ENCODE measurements around the gene SBNO2. TPM values are rescaled to one million over a fixed set of nuclear protein-coding genes. Genes with fewer than 3 reads are reported as not detected.
A peak's percentile ranks its signal among the peaks of the same experiment; 100 is the strongest.

SBNO2 gene
- total RNA-seq, 4 donors from 2014 or later, result 33.1 to 208 (median 61.9) TPM

DNA sequence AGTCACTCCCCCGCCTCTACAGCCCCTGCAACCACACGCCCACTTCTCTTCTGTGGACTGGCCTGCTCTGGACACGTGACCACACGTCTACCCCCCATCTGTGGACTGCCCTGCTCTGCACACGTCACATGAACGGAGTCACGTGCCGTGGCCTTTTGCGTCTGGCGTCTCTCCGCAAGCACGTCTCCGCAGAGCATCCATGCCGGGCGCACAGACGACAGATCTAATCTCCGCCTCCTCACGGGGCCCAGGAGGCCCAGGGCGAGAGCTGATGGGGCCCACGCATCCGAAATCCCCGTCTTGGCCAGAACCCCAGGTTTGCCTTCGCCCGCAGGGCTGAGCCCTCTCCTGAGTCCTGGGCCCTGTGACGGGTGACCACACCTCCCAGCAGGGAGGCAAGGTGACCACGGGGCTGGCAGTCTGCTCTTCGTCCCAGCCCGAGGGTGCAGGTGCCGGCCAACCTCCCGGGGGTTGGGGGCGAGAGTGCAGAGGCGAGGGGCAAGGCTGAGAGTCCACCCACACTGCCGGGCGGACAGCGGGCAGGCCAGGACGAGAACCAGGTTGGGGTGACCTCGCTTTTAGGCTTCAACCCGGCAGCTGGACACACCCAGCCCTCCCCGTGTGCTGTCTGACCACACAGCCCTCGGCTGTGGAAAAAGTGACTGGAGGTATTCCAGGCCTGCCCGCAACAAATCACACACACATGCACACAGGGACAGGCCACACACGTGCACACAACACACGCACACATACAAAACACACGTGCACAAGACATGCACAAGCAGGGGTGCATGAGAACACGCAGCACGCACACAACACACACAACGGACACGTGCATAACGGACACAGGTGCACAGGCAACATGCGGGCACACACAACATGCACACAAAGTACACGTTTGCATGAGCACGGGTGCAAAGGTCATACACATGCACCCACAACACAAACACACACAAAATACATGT lies 3.9 kb downstream of the SBNO2 start:
- ATAC-seq (ENCODE audit: low FRiP score), result no peak
- DNase-seq (ENCODE audit: low spot score), result no peak
- TF ChIP-seq, protein P1, sequence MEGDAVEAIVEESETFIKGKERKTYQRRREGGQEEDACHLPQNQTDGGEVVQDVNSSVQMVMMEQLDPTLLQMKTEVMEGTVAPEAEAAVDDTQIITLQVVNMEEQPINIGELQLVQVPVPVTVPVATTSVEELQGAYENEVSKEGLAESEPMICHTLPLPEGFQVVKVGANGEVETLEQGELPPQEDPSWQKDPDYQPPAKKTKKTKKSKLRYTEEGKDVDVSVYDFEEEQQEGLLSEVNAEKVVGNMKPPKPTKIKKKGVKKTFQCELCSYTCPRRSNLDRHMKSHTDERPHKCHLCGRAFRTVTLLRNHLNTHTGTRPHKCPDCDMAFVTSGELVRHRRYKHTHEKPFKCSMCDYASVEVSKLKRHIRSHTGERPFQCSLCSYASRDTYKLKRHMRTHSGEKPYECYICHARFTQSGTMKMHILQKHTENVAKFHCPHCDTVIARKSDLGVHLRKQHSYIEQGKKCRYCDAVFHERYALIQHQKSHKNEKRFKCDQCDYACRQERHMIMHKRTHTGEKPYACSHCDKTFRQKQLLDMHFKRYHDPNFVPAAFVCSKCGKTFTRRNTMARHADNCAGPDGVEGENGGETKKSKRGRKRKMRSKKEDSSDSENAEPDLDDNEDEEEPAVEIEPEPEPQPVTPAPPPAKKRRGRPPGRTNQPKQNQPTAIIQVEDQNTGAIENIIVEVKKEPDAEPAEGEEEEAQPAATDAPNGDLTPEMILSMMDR (IDR thresholded peaks at IDR 0.05), result no peak

DNA sequence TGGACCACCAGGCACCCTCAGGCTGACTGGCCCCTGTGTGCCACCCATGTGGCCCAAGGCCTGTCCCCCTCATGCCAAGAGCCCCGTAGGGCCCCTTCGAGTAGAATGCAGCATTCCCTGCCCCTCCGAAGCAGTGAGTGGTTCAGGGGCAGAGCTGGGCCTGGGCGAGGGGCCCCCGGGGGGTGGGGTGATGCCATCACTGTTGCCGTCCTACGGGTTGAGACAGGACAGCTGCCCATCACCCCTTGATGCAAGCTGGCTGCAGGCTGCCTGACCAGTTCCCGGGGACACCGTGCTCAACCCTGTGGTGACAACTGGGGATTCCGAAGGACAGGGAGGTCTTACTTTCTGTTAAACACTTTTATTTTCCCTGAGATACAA lies 4.7 kb downstream of the SBNO2 start:
- no peak for ATAC-seq (ENCODE audit: low FRiP score)
- no peak for DNase-seq (ENCODE audit: low spot score)
- TF ChIP-seq, protein P1 (IDR thresholded peaks at IDR 0.05), result no peak

DNA sequence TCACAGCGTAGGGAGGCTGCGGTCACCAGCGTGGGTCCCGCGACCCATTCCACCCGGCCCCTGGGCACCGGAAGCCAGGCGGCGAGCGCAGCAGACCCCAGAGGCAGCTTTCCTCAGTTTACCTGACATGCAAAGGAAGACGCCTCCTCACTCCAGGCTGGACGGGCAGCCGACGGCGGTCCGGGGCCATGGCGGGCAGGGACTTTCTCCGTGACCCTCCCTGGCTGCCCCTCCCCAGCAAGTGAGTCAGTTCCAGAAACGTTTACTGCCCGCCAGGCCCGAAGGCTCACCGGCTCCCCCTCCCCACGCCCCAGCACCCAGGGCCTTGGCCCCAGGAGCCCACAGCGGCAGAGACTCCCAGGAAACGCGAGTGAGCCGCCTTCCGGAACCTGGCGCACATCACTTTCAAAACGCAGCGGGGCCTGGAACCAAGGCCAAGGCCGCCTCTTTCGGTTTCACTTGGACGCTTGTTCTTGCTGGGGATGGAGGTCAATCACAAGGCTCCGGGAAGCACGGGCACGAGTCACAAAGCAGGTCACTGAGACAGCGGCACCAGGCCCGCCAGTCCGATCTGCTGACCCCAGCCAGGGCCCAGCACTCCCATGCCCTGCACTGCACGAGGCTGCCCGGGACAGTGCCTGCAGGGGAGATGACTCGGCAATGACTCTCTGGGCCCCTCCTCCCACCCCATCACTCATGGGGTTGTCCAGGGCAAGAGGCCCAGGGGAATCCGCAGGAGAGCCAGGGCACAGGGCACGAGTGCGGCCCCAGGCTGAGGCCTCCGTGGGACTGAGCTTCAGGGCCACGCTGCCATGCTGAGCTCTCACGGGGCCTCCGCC lies 5.3 kb downstream of the SBNO2 start:
- ATAC-seq (ENCODE audit: low FRiP score) (peak; percentile 75), DNase-seq (ENCODE audit: low spot score) (no peak)
- TF ChIP-seq, protein P1 (IDR thresholded peaks at IDR 0.05), result no peak

DNA sequence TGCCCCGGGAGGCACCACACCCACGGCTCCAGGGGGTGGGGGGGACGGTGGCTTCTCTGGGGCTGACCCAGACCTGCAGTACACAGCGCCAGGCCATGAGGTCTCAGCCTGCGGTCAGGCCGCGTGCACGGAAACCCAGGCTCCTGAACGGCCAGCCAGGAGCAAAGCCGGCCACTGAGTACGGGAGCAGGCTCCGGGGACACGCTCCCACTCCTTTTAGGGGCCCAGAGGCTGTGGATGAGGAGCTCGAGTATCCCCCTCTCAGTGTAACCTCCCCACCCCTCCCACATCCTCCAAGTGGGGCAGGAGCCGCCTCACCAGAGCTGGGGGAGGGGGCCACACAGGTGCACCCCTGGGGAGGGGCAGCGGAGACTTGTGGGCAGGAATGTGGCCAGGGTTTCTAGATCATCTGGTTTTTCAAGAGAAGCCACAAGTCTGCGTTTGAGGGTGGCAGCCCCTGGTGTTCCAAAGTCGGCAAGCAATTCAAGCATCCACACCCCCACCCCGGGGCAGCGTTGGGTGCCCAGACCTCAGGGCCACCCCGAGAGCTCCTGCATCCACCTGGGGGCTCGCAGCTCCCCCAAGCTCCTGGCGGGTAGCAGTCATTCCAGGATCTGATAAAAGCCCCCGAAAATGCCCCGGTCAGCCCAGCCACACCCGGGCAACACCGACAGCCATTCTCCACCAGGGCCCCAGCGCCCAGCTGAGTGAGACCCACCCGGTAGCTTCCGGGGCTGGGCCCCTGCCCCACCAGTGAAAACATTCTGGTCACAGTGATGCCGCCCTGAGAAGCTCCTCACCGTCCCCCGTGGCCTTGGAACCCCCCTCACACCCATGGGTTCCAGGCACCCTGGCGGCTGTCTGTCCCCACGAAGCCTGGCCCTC lies 6.1 kb downstream of the SBNO2 start:
- DNase-seq (ENCODE audit: low spot score) (no peak), ATAC-seq (ENCODE audit: low FRiP score) (no peak)

DNA sequence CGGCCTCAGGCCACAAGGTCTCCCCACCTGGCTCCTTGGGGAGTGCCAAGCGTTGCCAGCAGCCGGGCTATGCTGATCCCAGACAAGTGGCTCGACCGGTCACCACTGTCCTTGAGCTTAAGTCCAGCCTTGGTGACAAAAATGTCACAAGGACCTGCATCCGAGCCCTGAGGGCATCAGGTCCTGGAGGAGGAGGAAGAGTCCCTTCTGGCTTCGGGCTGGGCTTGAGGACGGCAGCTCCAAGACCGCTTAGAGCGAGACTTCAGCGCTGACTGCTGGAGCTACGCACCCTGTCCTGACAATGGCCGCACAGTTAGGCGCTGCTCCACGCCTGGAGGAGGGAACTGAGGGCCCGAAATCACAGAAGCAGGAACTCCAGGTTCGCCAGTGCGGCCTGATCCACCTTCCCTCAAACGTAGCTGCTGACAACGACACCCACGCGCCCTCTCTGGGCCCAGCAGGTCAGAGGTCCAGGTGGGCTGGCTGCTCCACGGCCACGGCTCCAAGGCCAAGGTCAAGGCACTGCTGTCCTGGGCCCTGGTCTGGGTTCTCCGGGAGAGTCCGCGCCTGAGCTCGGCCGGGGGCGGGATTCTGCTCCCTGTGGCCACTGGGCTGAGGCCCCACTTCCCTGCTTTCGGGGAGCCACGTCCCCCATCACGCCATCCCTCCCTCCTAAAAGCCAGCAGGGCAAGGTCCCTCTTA lies 7.0 kb downstream of the SBNO2 start:
- TF ChIP-seq, protein P1 (IDR thresholded peaks at IDR 0.05), result no peak

More for the DNA sequence above, 6.1 kb downstream of the SBNO2 start:
- TF ChIP-seq, protein P1 (IDR thresholded peaks at IDR 0.05), result no peak

More for the DNA sequence above, 7.0 kb downstream of the SBNO2 start:
- ATAC-seq (ENCODE audit: low FRiP score) (no peak), DNase-seq (ENCODE audit: low spot score) (no peak)
